ENCODE data around the gene RABL2B. TPM values are rescaled to one million over a fixed set of nuclear protein-coding genes. Genes with fewer than 3 reads are reported as not detected.
A peak's percentile ranks its signal among the peaks of the same experiment; 100 is the strongest.

Gene RABL2B
- total RNA-seq, 1 experiment from 2014 or later, result 19.0 TPM

DNA sequence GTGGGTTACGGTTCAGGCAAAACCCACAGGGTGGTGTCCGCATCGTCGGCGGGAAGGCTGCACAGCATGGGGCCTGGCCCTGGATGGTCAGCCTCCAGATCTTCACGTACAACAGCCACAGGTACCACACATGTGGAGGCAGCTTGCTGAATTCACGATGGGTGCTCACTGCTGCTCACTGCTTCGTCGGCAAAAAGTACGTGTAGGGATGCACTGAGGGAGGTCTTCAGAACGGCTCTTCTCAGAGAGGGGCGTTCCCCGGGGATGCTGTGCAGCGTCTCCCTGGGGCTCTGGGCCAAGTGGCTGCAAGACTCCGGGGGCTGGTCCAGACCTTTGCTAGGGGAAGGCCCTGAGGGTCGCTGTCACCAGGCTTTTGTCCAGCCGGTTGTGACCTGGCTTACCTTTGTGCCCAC, 44.2 kb downstream of the RABL2B start:
- WGBS (ENCODE audit: extremely low coverage, insufficient read length, low lambda C conversion rate), result no CpG with 5 or more reads among the region's 17 CpGs

More for the DNA sequence above, 44.2 kb downstream of the RABL2B start:
- Histone ChIP-seq H2BK5ac (ENCODE audit: insufficient read length, low read length) (no peak overlapping the region), H3K9ac (ENCODE audit: extremely low read depth, insufficient read length, low read length) (no peak overlapping the region), H4K91ac (ENCODE audit: insufficient read length, low read depth, low read length) (no peak overlapping the region), H2BK15ac (ENCODE audit: low read depth, low read length) (no peak overlapping the region), H2BK120ac (ENCODE audit: low read depth, low read length, poor library complexity, severe bottlenecking) (no peak overlapping the region), H3K14ac (ENCODE audit: insufficient read depth, low read length) (no peak overlapping the region), H3K4ac (ENCODE audit: low read depth, low read length) (no peak overlapping the region), H3K79me1 (ENCODE audit: insufficient read depth, low read depth, low read length, poor library complexity, severe bottlenecking) (no peaks in the 10 kb centered on the region), H3K79me2 (ENCODE audit: insufficient read depth, low read length) (no peaks in the 10 kb centered on the region), H3K18ac (ENCODE audit: insufficient read length, low read depth, low read length) (no peak overlapping the region), H2BK20ac (ENCODE audit: low read depth, low read length, poor library complexity, severe bottlenecking) (no peak overlapping the region), H2AFZ (ENCODE audit: low read length) (no peak overlapping the region), H2BK12ac (ENCODE audit: insufficient read length, low read depth, low read length) (no peak overlapping the region), H3T11ph (ENCODE audit: low read length) (no peak overlapping the region), H4K8ac (replicated peaks; ENCODE audit: insufficient read length, low read depth, low read length) (no peak overlapping the region), H3K23ac (ENCODE audit: insufficient read length, low read depth, low read length) (no peak overlapping the region), H3K27me3 (ENCODE audit: insufficient read depth, low read length) (peaks cover 11% of the 10 kb centered on the region), H3K4me2 (ENCODE audit: insufficient read depth, insufficient read length, low read length) (no peak overlapping the region), H4K5ac (ENCODE audit: insufficient read length, low read depth, low read length) (no peak overlapping the region), H3K27ac (ENCODE audit: insufficient read length, low read depth, low read length) (no peak overlapping the region), H3K4me1 (ENCODE audit: insufficient read depth, low read length) (no peaks in the 10 kb centered on the region), H4K20me1 (ENCODE audit: control insufficient read depth, insufficient read depth, insufficient read length) (no peaks in the 10 kb centered on the region), H3K56ac (ENCODE audit: insufficient read length, low read depth, low read length) (no peak overlapping the region), H3K9me3 (ENCODE audit: control insufficient read depth, low read depth, low read length) (no peaks in the 10 kb centered on the region), H3K23me2 (ENCODE audit: insufficient read length, low read depth, low read length, poor library complexity, severe bottlenecking) (no peaks in the 10 kb centered on the region), H2AK5ac (ENCODE audit: insufficient read length, low read length) (no peak overlapping the region)
- peak; percentile 17 for DNase-seq
- no peaks in the 10 kb centered on the region for H3K36me3 Mint-ChIP-seq (ENCODE audit: insufficient read depth in 1 of 3, low read depth in 3 of 3)
- H3K4me1 Mint-ChIP-seq, result no peaks in the 10 kb centered on the region
- H3K27me3 Mint-ChIP-seq (ENCODE audit: low read depth), result peaks cover 99% of the 10 kb centered on the region
- no peak overlapping the region for H3K4me3 Mint-ChIP-seq
- H3K27ac Mint-ChIP-seq, result no peak overlapping the region
- no peaks in the 10 kb centered on the region; a peak in 1 of 5 replicates for H3K9me3 Mint-ChIP-seq
- TF ChIP-seq, protein P1, sequence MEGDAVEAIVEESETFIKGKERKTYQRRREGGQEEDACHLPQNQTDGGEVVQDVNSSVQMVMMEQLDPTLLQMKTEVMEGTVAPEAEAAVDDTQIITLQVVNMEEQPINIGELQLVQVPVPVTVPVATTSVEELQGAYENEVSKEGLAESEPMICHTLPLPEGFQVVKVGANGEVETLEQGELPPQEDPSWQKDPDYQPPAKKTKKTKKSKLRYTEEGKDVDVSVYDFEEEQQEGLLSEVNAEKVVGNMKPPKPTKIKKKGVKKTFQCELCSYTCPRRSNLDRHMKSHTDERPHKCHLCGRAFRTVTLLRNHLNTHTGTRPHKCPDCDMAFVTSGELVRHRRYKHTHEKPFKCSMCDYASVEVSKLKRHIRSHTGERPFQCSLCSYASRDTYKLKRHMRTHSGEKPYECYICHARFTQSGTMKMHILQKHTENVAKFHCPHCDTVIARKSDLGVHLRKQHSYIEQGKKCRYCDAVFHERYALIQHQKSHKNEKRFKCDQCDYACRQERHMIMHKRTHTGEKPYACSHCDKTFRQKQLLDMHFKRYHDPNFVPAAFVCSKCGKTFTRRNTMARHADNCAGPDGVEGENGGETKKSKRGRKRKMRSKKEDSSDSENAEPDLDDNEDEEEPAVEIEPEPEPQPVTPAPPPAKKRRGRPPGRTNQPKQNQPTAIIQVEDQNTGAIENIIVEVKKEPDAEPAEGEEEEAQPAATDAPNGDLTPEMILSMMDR (conservative IDR thresholded peaks at IDR 0.05), result no peak
